B cell (primary cell): ENCODE measurements around the gene MYLK2. TPM values are rescaled to one million over a fixed set of nuclear protein-coding genes. Genes with fewer than 3 reads are reported as not detected.
A peak's percentile ranks its signal among the peaks of the same experiment; 100 is the strongest.

Experiments
- ATAC-seq: fragments of 200-7000 bp; cut with Tn5 transposase; one replicate; pipeline ENCODE4 v1.10.0; 2021; ENCODE audit warnings: low read depth, mild to moderate bottlenecking, moderate number of reproducible peaks, moderate library complexity
- CTCF ChIA-PET: fragments of 350-600 bp; sonication (Branson Sonifier 250); formaldehyde crosslinking; loops from one replicate; lab custom pipeline; 2021; ENCODE audit warnings: antibody characterized with exemption, inconsistent platforms; lab: Charles Lee
- POLR2A ChIA-PET: fragments of 350-600 bp; sonication (Branson Sonifier 250); formaldehyde crosslinking; loops from one replicate; lab custom pipeline; 2021; ENCODE audit warnings: antibody characterized with exemption; lab: Charles Lee
- DNase-seq: peaks from one replicate; pipeline ENCODE4 v3.0.0; 2013
- H2AFZ ChIP-seq: 2 replicates; pipeline ENCODE4 v1.6.1; 2012; ENCODE audit warnings: mild to moderate bottlenecking, low read depth, low read length; ENCODE audit not compliant: insufficient read depth, poor library complexity, severe bottlenecking
- H3K27ac ChIP-seq, 2 donors: 1 replicate in 1 of 2; 2 replicates in 1 of 2; pipeline ENCODE4 v1.5.1; 2012 to 2013; ENCODE audit warnings: low read length in 2 of 2, mild to moderate bottlenecking in 2 of 2, moderate library complexity in 1 of 2
- H3K27me3 ChIP-seq, 4 experiments: fragments of 200-600 bp in 1 of 4; sonication (generic) in 1 of 4; replicated peaks in 1 of 4; 1 replicate in 2 of 4; 2 replicates in 2 of 4; pipeline versions ENCODE4 v1.6.1 to v1.7.0; 2013 to 2016; ENCODE audit warnings: low read length in 3 of 4, mild to moderate bottlenecking in 2 of 4, mixed read lengths in 1 of 4, moderate library complexity in 1 of 4; ENCODE audit not compliant: insufficient read depth in 4 of 4, control insufficient read depth in 3 of 4; ENCODE audit errors: control extremely low read depth in 1 of 4
- H3K36me3 ChIP-seq, 2 experiments: replicated peaks in 1 of 2; 1 replicate in 1 of 2; 2 replicates in 1 of 2; pipeline versions ENCODE4 v1.6.1 to v1.7.1; 2013; ENCODE audit warnings: low read length in 1 of 2; ENCODE audit not compliant: insufficient read depth in 2 of 2, control insufficient read depth in 1 of 2; ENCODE audit errors: control extremely low read depth in 1 of 2, extremely low read depth in 1 of 2
- H3K4me1 ChIP-seq, 2 donors: fragments of 200-600 bp in 1 of 2; sonication (generic) in 1 of 2; 1 replicate in 1 of 2; 2 replicates in 1 of 2; pipeline versions ENCODE4 v1.5.1 to v1.6.1; 2013 to 2017; ENCODE audit warnings: low read length in 2 of 2; ENCODE audit not compliant: control insufficient read depth in 2 of 2, insufficient read depth in 2 of 2
- H3K4me2 ChIP-seq: replicated peaks from 2 replicates; pipeline ENCODE3; 2012; ENCODE audit warnings: mild to moderate bottlenecking, low read depth, low read length; ENCODE audit not compliant: poor library complexity, severe bottlenecking
- H3K4me3 ChIP-seq, 5 experiments: fragments of 200-600 bp in 1 of 5; sonication (generic) in 1 of 5; 1 replicate in 3 of 5; 2 replicates in 2 of 5; pipeline versions ENCODE4 v1.5.1 to v1.7.0; 2011 to 2016; ENCODE audit warnings: low read length in 4 of 5, mild to moderate bottlenecking in 4 of 5, low read depth in 2 of 5, control low read depth in 1 of 5, moderate library complexity in 1 of 5; ENCODE audit not compliant: insufficient read depth in 1 of 5; ENCODE audit errors: control extremely low read depth in 1 of 5, extremely low read depth in 1 of 5
- H3K79me2 ChIP-seq: fragments of 200-600 bp; sonication (generic); one replicate; pipeline ENCODE4 v1.6.0; 2016; ENCODE audit warnings: low read length; ENCODE audit not compliant: control insufficient read depth, insufficient read depth
- H3K9ac ChIP-seq: fragments of 200-600 bp; sonication (generic); 2 replicates; pipeline ENCODE4 v1.6.1; 2017; ENCODE audit warnings: mild to moderate bottlenecking, low read length, moderate library complexity
- H3K9me3 ChIP-seq, 3 donors: one replicate each; pipeline versions ENCODE4 v1.6.1 to v1.7.1; 2013; ENCODE audit warnings: low read length in 2 of 3; ENCODE audit not compliant: control insufficient read depth in 2 of 3, insufficient read depth in 1 of 3; ENCODE audit errors: control extremely low read depth in 1 of 3
- H4K20me1 ChIP-seq: 2 replicates; pipeline ENCODE4 v1.6.0; 2012; ENCODE audit warnings: mild to moderate bottlenecking, low read length; ENCODE audit not compliant: insufficient read depth, control insufficient read depth, poor library complexity, severe bottlenecking
- H3K27ac Mint-ChIP-seq: one replicate; pipeline ENCODE4 v1.8.0; 2021; ENCODE audit warnings: mixed read lengths
- H3K27me3 Mint-ChIP-seq: one replicate; pipeline ENCODE4 v1.8.0; 2021; ENCODE audit warnings: mixed read lengths
- H3K4me1 Mint-ChIP-seq: one replicate; pipeline ENCODE4 v1.8.0; 2021; ENCODE audit warnings: mixed read lengths
- H3K4me3 Mint-ChIP-seq: one replicate; pipeline ENCODE4 v1.8.0; 2021; ENCODE audit warnings: mixed read lengths
- H3K9me3 Mint-ChIP-seq: one replicate; pipeline ENCODE4 v1.8.0; 2022; ENCODE audit warnings: mixed read lengths; ENCODE audit not compliant: insufficient read depth
- CTCF ChIP-seq: fragments of 200-600 bp; IDR thresholded peaks from one replicate; pipeline ENCODE4 v1.8.0; 2022; ENCODE audit warnings: antibody characterized with exemption, mild to moderate bottlenecking
- EZH2 ChIP-seq: IDR thresholded peaks from 2 replicates; pipeline ENCODE4 v1.6.1; 2012; ENCODE audit warnings: borderline replicate concordance, low read depth, mild to moderate bottlenecking, moderate library complexity, low read length; ENCODE audit not compliant: insufficient read depth, poor library complexity, severe bottlenecking
- WGBS: methylation state at CpG from one replicate; pipeline ENCODE4 v1.1.5; 2013; ENCODE audit warnings: missing lambda C conversion rate; ENCODE audit not compliant: insufficient coverage; 5-methylcytosine and 5-hydroxymethylcytosine counted together
- intact Hi-C: fragments of 100-400 bp; cut with micrococcal nuclease; formaldehyde crosslinking; loops from one replicate; pipeline ENCODE4 v1.10.0; 2022
- polyA plus RNA-seq: library from polyadenylated mRNA; depleted of rRNA; stranded (reverse); fragments of >200 nt; gene quantifications from 2 replicates; pipeline ENCODE4 v1.2.3, GENCODE V29; 2012
- total RNA-seq, 2 donors: library from RNA; stranded (reverse); fragments of 120-200 nt in 1 of 2; gene quantifications; 1 replicate in 1 of 2; 2 replicates in 1 of 2; pipeline versions ENCODE4 v1.2.3 to v1.2.4, GENCODE V29; 2013 to 2022

MYLK2 gene
- total and polyA plus RNA-seq, 2 donors (not counting 1 experiment from before 2014, with no cell fraction given), result not detected

GRCh38 chr20:31824554-31825313 lies 5.6 kb downstream of the MYLK2 start:
- Mint-ChIP-seq H3K27ac (no peak overlapping the region), H3K27me3 (peaks cover 8% of the 10 kb centered on the region), H3K4me1 (peaks cover 8% of the 10 kb centered on the region), H3K9me3 (no peaks in the 10 kb centered on the region), H3K4me3 (no peak overlapping the region)
- H3K79me2 ChIP-seq, result no peaks in the 10 kb centered on the region
- TF ChIP-seq CTCF (no peak), EZH2 (no peak)
- H4K20me1 ChIP-seq, result no peaks in the 10 kb centered on the region
- DNase-seq (peak; percentile 2), ATAC-seq (no peak)
- peaks cover 0 to 9% (median 0%) of the 10 kb centered on the region in 4 experiments for H3K27me3 ChIP-seq
- H3K4me2 ChIP-seq, result no peak overlapping the region
- WGBS, result 92% methylated on average over 14 of the region's 14 CpGs
- H3K27ac ChIP-seq, result no peak overlapping the region
- POLR2A ChIA-PET, result no interaction called here
- H3K9me3 ChIP-seq, result no peaks in the 10 kb centered on the region
- H3K36me3 ChIP-seq, result no peaks in the 10 kb centered on the region
- H3K4me1 ChIP-seq, result peaks cover 6 to 8% of the 10 kb centered on the region in 2 donors
- CTCF ChIA-PET, result interaction anchor here (0.6 to 6.0 kb wide), 7 partner anchors 23 to 954 kb away, joined by 3 to 54 read pairs (median 8); partner anchors contain the start of gene PDRG1
- intact Hi-C loops, result no loop called here
- no peak overlapping the region for H2AFZ ChIP-seq
- H3K4me3 ChIP-seq, result no peak overlapping the region
- H3K9ac ChIP-seq, result no peak overlapping the region

GRCh38 chr20:31826074-31826473 lies 6.9 kb downstream of the MYLK2 start:
- WGBS, result 98% methylated on average over 5 of the region's 5 CpGs
- Histone ChIP-seq H3K4me3 (no peak overlapping the region), H3K9me3 (no peaks in the 10 kb centered on the region), H3K36me3 (no peaks in the 10 kb centered on the region), H2AFZ (no peak overlapping the region), H3K4me2 (no peak overlapping the region), H3K27me3 (peaks cover 0 to 9% (median 0%) of the 10 kb centered on the region in 4 experiments), H3K27ac (no peak overlapping the region), H3K4me1 (peaks cover 6 to 8% of the 10 kb centered on the region in 2 donors), H4K20me1 (no peaks in the 10 kb centered on the region), H3K9ac (no peak overlapping the region), H3K79me2 (no peaks in the 10 kb centered on the region)
- Mint-ChIP-seq H3K9me3 (no peaks in the 10 kb centered on the region), H3K4me1 (peaks cover 12% of the 10 kb centered on the region), H3K4me3 (no peak overlapping the region), H3K27me3 (peaks cover 7% of the 10 kb centered on the region), H3K27ac (no peak overlapping the region)
- TF ChIP-seq EZH2 (no peak), CTCF (no peak)
- ChIA-PET POLR2A (no interaction called here), CTCF (interaction anchor here (6.0 kb wide), 1 partner anchor 127 kb away, joined by 33 read pairs; the partner anchor contains the start of gene PDRG1)
- DNase-seq (no peak), ATAC-seq (no peak)
- intact Hi-C loops, result no loop called here
